HG02852 (cell line): Measurements from ENCODE around the gene FBXO7.
"Not testable (repeated sequence)": the region's sequence is repeated elsewhere in the genome, so short reads cannot be mapped to it uniquely, and the experiment has no call there.

Source experiments
- ATAC-seq: cut with Tn5 transposase; IDR thresholded peaks from one replicate; pipeline ENCODE4 v1.9.1; 2021; ENCODE audit warnings: mild to moderate bottlenecking, moderate library complexity; ENCODE audit not compliant: unreplicated experiment

FBXO7 gene

DNA sequence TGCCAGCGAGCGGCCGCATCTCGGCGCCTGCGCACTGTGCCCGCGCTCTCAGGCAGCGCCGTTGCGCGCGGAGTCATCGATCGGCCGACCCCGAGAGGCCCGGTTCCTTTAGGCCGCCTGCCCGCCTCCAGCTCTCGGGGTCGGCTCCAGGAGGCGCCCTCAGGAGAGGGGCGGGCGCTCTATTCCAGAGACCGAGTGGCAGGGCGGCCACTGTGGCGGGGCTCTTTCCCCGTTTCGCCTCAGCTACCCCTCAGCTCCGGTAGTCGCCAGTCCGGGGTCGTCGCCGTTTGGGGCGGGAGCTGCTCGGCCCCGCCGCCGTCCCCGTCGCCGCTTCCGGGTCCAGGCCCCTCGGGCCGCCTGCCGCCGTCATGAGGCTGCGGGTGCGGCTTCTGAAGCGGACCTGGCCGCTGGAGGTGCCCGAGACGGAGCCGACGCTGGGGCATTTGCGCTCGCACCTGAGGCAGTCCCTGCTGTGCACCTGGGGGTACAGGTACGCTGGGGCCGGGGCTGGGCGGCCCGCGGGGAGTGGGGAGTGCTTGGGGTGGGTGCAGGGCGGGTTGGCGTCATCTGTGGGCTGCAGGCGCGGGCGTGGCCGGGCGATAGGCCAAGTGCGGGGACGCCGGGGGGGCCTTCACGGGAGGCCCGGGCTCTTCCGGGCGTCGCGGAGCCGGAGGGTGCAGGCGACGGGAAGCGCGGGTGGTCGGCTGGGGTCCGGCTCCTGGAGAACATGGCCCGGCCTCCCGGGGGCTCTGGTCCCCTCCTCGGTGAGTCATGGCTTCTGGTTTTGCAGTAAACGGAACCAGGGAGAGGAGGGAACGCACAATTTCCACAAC, at the start of gene FBXO7:
Gene FBXO7, plus strand, starts transcription at position 177 of the 833 bp plus-strand sequence. Its CDS starts 192 bp downstream, at position 369.
- peak; percentile 67 for ATAC-seq

DNA sequence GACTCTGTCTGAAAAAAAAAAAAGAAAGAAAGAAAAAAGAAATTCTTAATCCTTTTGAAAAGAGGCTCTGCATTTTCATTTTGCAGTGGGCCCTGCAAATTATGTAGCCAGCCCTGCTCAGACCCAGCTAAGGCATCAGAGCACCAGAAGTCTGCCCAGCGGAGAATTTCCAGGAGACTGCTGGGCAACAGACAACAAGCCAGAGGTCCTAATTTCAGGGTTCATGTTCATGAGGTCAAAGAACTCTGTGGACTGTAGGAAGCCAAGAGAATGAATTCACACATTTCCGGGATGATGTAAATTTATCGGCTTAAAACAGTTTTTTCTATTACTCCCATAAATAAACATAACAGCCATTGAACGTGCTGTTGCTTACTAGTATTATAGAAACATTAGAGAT, 47.7 kb upstream of the FBXO7 start:
- no peak for ATAC-seq

DNA sequence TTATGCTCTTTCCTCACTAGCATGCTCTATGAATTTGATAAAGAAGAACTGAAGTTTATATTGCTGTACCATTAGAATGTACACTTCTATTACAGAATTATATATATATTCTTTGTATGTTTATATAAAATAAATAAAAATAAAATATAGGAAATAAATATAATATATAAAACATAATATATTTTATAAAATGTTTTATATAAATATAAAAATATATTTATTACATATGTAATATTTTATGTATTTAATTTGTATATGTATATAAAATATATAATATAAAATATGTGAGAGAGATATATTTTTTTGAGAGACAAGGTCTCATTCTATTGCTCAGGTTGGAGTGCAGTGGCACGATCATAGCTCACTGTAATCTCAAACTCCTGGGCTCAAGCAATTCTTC, 44.3 kb upstream of the FBXO7 start:
- no peak for ATAC-seq

DNA sequence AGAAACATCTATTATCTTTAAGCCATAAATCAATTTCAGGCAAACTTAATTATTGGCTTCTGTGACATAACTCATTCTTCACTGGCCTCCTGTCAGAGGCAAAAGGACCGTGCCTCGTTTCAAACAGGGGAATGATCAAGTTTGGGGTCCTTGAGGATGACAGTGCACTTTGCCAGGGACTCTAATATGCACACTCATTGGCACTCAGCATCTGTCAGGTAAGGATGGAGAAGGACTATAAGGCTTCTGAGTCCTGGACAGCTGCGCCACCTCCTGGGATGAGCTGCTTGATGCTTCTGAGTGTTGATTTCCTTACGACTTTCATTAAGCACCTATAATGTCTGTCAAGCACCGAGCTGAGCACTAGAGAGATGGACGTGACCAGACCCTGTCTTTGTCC, 30.5 kb upstream of the FBXO7 start:
- no peak for ATAC-seq

DNA sequence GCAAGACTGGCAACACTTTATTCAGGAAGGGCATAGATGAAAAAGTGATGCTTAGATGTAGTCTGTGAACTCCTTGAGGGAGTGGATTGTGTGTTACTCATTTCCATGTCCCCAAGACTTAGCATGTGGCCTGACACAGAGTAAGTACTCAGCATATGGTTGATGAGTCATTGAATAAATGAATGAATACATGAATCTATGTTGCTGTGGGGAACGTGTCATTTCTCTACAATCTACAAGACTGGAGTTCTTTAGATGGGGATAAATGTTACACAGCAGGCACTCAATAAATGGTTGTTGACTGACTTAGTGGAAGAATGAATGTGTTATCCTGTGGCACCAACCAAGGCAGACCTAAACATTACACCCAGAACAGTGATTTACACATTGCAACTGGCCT, 28.3 kb upstream of the FBXO7 start:
- ATAC-seq: no peak

- ATAC-seq: no peak
Measured at GRCh38 chr22:32448980-32449379, 25.6 kb upstream of the FBXO7 start.

- no peak for ATAC-seq
Measured at GRCh38 chr22:32457031-32457430, 17.6 kb upstream of the FBXO7 start.

DNA sequence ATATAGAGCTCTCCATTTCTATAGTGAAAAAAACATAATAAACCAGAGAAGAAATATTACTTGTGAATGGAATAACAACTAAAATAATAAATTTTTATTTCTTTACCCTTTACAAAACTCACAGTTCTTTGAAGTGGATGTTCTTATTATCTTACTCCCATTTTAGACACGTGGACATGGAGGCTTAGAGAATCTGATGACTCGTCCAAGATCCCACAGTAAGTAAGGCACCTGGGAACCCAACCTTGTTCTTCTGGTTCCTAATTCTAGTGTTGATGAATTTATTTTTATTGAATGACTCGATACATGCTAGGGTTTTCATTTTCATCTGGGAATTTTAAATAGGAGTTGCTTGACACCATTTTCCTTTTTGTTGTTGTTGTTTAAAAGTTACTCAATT, 12.2 kb upstream of the FBXO7 start:
- no peak for ATAC-seq

DNA sequence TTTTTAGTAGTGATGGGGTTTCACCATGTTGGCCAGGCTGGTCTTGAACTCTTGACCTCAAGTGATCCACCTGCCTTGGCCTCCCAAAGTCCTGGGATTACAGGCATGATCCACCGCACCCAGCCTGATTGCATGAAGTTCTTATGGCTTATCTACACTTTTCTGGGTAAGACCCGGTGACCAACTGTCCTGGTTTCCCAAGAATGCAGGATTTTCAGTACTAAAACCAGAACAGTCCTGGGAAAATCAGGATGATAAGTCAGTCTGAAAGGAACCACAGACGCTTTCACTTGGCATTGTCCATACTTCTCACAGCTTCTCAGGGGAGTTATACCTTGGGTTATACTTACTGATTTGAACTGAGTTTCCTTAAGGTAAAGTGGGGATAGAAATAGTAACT, 8.9 kb upstream of the FBXO7 start:
- no peak for ATAC-seq

GRCh38 chr22:32466496-32466895, 8.1 kb upstream of the FBXO7 start:
- no peak for ATAC-seq

DNA sequence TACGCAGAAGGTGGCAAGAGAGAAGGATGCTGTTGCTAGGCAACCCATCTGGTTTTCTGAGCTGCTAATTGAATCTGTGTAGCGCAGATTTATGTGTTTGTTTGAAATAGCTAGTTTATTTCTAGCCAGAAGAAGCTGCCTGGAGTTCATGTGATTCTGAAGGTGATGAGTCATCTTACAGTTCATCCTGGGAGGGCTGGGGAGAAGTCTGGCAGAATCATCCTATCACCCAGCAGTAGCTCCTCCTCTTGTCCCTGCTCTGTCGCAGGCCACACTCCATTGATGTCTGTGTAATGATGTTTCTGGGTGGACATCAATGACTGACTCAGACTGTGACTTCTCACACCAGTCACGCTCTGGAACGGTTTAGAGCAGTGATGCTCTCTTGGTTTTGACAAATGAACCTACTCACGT, 4.8 kb upstream of the FBXO7 start:
- no peak for ATAC-seq

- no peak for ATAC-seq
Measured at GRCh38 chr22:32473388-32473952, 1.1 kb upstream of the FBXO7 start.

DNA sequence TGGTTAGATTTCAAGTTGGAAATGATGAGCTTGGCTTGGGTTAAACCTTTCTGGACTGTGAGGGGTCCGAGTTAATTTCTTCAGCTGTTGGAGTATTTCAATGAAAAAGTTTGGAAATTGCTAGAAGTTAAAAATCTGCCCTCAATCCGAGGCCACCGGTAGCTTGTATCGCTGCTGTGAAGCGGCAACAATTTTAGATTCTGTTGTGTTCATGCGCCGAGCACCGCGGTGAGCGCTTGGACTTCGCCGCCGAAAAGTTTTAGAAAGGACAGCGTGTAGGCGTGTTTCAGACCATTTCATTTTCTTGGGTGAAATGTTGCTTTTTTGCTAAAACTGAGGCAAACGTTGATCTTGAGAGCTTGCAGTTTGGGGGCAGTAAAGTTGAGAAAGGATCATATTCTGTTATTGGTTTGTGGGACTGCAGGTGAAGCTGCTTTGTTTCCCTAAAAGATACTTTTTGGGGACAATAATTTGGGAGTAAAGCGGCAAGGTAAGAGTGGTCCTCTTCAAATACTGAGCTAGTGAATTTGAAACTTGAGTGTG, 928 bp downstream of the FBXO7 start:
- no peak for ATAC-seq

GRCh38 chr22:32476281-32477195, 1.9 kb downstream of the FBXO7 start:
- ATAC-seq: no peak

- no peak for ATAC-seq
Measured at GRCh38 chr22:32477596-32477995, 3.0 kb downstream of the FBXO7 start.

DNA sequence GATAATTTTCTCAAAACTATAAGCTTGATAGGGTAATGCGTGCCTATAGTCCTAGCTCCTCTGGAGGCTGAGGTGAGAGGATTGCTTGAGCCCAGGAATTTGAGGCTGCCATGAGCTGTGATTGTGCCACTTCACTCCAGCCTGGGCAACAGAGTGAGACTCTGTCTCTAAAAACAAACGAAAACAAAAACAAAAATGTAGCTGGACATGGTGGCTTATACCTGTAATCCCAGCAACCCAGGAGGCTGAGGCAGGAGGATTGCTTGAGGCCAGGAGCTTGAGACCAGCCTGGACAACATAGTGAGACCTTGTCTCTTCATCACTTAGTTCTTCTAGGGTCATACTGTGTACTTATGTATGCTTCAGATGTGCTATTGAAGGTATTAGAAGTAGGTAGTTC, 3.9 kb downstream of the FBXO7 start:
- ATAC-seq: not testable (repeated sequence)

DNA sequence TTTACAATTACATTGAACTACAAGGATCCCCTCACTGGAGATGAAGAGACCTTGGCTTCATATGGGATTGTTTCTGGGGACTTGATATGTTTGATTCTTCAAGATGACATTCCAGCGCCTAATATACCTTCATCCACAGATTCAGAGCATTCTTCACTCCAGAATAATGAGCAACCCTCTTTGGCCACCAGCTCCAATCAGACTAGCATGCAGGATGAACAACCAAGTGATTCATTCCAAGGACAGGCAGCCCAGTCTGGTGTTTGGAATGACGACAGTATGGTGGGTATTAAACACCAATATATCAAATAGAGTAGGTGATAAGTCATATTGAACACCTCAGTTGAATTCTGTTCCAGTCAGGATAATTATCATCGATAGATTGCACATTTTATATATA, 4.4 kb downstream of the FBXO7 start:
- no peak for ATAC-seq

DNA sequence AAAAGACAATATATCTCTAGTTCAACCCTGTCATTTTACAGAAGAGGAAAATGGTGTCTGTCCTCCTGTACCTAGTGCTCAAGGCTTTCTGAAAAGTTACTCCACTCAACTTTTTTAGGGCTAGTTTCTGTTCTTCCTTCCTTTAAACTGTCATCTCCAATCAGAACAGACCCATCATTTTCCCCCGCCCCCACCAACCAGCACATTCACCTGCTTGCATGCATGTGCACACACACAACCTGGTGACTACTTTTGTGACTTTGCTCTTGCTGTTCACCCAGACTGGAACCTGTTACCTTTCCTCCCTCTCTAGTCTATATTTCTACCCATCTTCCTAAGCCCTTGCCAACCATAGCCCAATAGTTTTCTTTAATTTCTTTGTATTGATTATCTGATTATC, 5.6 kb downstream of the FBXO7 start:
- no peak for ATAC-seq

DNA sequence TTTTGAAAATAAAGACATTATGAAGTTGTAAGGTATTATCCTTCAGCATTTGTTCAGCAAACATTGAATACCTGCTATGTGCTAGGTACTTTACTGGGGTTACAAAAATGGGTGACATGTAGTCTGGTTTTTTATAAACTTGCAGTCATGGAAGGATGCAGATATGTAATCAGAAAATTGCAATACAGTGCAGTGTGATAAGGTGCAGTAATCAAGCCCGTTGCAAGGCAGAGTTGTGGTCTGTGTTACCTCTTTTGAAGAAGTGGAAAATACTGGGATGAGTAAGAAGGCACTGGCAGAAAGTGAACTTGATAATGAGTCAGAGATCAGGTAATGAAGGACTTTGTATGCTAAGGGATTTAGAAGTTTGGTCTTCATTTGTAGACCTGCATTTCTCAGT, 8.1 kb downstream of the FBXO7 start:
- peak; percentile 57 for ATAC-seq

DNA sequence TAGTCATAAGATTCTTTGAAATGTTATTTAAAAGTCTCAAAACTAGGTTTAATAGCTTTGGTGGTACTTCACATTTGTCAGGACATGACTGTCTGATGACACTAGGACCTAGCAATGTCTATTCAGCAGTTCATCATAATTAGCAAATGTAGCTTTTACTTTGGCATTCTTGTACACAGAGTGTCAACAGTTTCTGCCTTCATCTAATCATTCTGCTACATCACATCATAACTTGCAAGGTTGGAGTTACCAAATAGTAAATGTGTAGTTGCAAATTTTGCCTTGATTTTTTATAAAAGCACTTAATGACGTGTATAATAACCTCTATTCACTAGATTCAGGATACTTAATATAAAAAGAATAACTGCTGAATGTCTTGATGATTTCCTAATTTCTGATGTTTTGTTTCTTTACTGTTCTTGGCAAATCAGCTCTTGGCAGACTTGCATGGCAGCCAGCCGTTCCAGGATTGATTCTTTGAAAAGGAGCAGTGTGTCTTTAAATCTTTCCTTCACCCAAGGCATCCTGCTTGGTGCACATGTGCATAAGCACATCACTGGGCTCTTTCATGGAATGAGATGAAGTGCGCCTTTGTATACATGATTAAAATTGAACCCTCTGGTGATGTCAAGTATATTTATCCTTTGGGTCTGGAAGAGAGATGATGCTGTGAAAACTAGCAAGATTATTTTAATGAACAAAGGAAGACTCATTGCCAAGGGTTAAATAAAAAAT, 12.2 kb downstream of the FBXO7 start:
- ATAC-seq: no peak

GRCh38 chr22:32487461-32487860, 12.8 kb downstream of the FBXO7 start:
- no peak for ATAC-seq
